Measurements from ENCODE around the gene FGF3.

The FGF3 gene

GRCh38 chr11:69864686-69865661, 45.8 kb upstream of the FGF3 start:
- no peak for DNase-seq (ENCODE audit: low read depth)
- no peak for TF ChIP-seq CTCF (IDR thresholded peaks at IDR 0.05; ENCODE audit: low read length, missing control alignments)
- no peak overlapping the region for H3K4me3 ChIP-seq (replicated peaks; ENCODE audit: low read depth, low read length)

- no peak overlapping the region for H3K4me3 ChIP-seq (replicated peaks; ENCODE audit: low read depth, low read length)
- TF ChIP-seq CTCF (IDR thresholded peaks at IDR 0.05; ENCODE audit: low read length, missing control alignments) = no peak
- no peak for DNase-seq (ENCODE audit: low read depth)
Observed at GRCh38 chr11:69863544-69864200, 44.5 kb upstream of the FGF3 start.

- no peak overlapping the region for H3K4me3 ChIP-seq (replicated peaks; ENCODE audit: low read depth, low read length)
- DNase-seq (ENCODE audit: low read depth) = no peak
- TF ChIP-seq CTCF (IDR thresholded peaks at IDR 0.05; ENCODE audit: low read length, missing control alignments) = no peak
Observed at GRCh38 chr11:69862797-69863543, 43.8 kb upstream of the FGF3 start.

- H3K4me3 ChIP-seq (replicated peaks; ENCODE audit: low read depth, low read length) = no peak overlapping the region
- DNase-seq (ENCODE audit: low read depth) = no peak
- TF ChIP-seq CTCF (IDR thresholded peaks at IDR 0.05; ENCODE audit: low read length, missing control alignments) = no peak
Observed at GRCh38 chr11:69862331-69862771, 43.1 kb upstream of the FGF3 start.

- no peak overlapping the region for H3K4me3 ChIP-seq (replicated peaks; ENCODE audit: low read depth, low read length)
- no peak for TF ChIP-seq CTCF (IDR thresholded peaks at IDR 0.05; ENCODE audit: low read length, missing control alignments)
- no peak for DNase-seq (ENCODE audit: low read depth)
Observed at GRCh38 chr11:69861901-69862300, 42.7 kb upstream of the FGF3 start.

GRCh38 chr11:69860796-69861445, 41.7 kb upstream of the FGF3 start:
- no peak overlapping the region for H3K4me3 ChIP-seq (replicated peaks; ENCODE audit: low read depth, low read length)
- DNase-seq (ENCODE audit: low read depth) = no peak
- TF ChIP-seq CTCF (IDR thresholded peaks at IDR 0.05; ENCODE audit: low read length, missing control alignments) = no peak
